Right forelimb (tissue), 1 donor: ENCODE data around the gene EIF3K.
"Not testable (repeated sequence)": the region's sequence is repeated elsewhere in the genome, so short reads cannot be mapped to it uniquely, and the experiment has no call there.

Source experiments
- DNase-seq: peaks from one replicate; pipeline ENCODE4 v3.0.0-alpha.2; 2018

The EIF3K gene

DNA sequence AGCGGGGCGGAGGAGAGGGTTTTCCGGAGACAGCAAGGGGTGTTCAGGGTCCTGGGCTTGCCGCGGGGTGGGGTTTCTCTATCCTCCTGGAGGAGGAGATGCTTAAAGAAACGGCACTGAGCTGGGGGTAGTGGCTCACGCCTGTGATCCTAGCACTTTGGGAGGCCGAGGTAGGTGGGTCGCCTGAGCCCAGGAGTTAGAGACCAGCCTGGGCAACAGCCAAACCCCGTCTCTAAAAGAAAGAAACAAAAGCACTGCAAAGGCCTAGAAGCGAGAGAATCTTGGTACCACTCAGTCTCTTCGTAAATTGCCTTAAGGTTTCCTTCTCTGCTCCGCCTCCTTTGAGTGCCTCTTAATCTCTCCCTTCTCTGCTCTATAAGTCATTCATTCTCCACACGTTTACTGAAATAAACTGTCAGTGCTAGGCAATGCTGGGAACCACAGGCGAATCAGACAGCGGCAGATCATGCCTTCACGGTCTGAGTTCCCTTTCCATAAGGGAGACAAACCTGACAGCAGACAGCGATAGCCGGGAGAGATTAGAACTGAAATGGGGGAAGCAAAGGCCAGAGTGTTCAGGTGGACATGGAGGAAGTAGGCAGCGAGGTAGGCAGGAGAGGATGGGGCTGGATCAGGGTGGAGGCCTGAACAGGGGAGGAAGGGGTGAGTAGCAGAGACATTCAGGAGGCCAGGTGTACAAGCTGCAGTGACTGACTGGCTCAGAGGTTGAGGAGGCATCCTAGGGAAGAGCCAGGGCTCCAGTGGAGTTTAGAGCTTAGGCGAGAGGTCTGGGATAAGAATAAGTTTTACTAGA, 580 bp downstream of the EIF3K start:
- DNase-seq = no peak

DNA sequence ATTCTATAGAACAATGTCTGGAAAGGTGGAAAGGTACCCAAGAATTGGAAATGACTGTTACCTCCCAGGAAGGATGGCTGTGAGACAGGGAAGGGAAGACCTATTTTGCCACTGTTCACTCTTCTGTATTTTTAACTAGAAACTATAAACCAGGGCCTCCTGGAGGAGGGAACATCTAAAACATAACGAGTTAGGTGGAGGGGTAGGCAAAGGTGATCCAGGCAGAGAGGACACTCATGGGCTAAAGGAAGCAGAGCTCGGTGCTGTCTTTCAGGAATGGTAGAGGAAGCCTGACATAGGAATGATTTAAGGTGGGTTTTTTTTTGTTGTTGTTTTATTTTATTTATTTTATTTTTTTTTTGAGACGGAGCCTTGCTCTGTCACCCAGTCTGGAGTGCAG, 5.8 kb downstream of the EIF3K start:
- DNase-seq = no peak

DNA sequence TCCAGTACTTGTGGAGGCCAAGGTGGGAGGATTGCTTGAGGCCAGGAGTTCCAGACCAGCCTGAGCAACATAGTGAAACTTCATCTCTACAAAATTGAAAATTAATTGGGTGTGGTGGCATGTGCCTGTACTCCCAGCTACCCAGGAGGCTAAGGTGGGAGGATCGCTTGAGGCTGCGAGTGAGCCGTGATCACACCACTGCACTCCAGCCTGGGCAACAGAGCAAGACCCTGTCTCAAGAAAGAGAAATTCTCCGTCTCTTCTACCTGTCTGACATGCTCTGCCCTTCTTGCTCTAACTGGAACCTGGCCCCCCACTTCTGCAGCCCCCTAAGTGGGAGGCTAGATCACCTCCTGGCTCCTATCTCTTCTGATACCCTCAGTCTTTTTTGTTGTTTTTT, 7.4 kb downstream of the EIF3K start:
- no peak for DNase-seq

DNA sequence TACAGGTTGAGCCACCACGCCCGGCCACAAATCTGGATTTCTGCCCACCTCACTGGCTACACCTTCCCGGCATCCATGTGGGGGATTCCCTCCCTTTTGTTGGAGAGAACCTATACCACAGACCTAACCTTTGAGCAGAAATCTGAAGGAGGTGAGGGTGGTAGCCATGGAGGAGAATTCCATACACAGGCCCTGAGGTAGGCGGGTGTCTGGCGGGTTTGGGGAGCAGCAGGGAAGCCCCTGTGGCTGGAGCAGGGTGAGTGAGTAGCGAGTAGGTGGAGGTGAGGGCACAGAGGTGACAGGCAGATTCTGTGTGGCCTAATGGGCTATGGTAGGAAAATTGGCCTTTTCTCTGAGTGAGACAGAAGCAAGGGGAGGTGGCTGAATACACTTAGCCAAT, 10.6 kb downstream of the EIF3K start:
- no peak for DNase-seq

DNA sequence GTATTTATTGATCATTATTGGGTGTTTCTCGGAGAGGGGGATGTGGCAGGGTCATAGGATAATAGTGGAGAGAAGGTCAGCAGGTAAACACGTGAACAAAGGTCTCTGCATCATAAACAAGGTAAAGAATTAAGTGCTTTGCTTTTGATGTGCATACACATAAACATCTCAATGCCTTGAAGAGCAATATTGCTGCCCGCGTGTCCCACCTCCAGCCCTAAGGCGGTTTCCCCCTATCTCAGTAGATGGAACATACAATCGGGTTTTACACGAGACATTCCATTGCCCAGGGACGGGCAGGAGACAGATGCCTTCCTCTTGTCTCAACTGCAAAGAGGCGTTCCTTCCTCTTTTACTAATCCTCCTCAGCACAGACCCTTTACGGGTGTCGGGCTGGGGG, 12.3 kb downstream of the EIF3K start:
- not testable (repeated sequence) for DNase-seq

DNA sequence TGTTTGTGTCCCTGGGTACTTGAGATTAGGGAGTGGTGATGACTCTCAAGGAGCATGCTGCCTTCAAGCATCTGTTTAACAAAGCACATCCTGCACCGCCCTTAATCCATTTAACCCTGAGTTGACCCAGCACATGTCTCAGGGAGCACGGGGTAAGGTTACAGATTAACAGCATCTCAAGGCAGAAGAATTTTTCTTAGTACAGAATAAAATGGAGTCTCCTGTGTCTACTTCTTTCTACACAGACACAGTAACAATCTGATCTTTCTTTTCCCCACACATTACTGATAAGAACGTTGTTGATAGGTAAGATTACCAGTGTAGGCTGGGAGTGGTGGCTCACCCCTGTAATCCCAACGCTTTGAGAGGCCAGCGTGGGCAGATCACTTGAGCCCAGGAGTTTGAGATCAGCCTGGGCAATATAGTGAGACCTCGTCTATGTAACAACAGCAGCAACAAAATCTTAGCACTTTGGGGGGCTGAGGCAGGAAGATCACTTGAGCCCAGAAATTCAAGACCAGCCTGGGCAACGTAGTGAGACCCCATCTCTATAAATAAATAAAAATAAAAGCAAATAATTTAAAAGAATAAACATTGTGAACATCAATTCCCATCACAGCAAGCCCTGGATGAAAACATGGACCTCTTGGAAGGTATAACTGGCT, 13.0 kb downstream of the EIF3K start:
- not testable (repeated sequence) for DNase-seq

DNA sequence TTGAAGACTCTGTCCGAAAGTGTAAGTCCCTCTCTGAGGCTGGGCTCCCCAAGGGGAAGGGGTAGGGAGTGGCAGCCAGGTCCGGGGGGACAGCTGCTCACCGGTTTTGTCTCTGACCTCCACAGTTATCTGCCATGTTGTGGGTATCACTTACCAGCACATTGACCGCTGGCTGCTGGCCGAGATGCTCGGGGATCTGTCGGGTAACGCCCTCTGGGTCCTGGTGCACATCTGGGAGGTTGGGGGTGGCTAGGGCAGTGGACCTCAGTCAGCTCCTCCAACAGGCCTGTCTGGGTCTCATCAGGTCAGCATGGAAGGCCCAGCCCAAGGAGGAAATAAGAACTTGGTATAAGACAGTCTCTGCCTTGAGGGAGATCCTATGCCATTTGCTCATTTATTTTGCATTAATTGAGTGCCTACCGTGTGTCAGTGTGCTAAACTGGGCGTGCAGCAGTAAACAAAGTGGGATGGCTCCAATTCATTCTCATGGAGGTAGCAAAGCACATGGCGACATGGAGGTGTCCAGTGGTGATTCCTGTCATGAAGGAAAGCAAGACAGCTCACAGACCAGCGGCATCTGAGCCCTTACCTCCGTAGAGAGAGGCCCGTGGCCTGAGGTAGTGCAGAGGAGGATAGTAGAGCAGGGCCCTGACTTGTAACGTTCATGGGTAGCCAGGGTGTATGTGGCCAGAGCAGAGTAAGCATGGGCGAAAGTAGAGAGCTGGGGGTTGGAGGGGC, 13.7 kb downstream of the EIF3K start:
- DNase-seq = no peak

DNA sequence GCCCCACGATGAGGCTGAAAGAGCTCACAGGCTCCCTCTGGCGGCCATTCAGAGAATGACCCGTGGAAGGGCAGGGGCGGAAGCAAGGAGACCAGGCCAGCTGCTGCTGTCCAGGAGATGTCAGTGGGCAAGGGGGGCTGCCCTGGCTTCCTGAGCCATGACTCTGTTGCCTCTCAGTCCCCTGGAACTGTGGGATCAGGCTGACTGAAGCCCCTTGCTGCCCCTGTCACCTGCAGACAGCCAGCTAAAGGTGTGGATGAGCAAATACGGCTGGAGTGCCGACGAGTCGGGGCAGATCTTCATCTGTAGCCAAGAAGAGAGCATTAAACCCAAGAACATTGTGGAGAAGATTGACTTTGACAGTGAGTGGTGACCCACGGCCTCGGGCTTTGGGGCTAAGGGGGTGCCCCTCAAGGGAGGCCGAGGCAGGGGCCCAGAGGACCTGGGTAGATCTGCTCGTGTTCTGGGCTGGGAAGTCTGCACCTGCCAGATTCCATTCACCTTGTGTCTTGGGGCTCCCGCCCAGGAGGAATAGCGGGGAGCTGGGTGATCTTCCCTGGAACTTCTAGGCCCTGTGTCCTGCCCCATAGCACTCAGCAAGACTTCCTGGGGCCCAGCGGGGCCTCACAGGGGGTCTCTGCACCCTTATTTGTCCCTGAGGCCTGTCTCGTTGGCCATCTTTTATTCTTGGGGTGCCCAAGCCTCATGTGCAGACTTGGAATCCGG, 15.9 kb downstream of the EIF3K start:
- DNase-seq = peak; percentile 88

DNA sequence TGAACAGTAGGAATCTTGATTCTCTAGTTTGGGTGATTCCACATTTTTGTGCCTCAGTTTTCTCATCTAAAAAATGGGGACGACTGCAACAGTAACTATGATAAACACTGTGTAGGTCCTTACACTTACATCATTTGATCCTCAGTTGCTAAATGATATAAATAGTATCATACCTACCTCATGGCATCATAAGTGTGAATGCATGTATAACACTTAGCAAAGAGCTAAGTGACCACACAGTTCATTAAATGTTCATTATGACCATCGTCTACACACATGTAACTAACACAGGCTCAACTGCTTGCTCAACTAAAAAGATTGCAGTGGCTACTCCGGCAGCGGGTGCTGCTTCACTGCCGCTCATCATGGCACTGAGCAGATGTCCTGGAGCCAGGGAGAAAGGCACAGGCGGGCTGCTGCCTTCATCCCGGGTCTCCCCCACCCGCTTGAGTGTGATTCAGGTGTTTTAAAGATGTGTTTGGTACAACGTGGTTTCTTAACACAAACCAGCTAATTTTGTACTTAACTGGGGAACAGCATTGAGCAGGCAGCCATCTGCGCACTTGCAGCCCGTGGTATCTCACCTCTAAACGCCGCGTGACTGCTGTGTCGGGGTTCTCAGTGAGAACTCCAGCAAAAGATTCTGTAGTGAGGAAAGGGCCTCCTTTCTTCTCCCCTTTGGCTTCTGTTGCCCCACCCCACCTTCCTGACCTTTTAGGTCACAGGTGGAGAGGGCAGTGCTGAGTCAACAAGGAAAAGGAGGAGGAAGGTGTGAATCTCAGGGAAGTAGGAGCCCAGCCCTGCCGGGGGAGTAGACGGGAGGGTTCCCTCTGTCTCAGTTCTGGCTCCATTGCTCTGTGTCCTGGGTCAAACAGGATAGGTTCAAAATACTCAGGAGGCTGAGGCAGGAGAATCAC, 16.8 kb downstream of the EIF3K start:
- DNase-seq = no peak

DNA sequence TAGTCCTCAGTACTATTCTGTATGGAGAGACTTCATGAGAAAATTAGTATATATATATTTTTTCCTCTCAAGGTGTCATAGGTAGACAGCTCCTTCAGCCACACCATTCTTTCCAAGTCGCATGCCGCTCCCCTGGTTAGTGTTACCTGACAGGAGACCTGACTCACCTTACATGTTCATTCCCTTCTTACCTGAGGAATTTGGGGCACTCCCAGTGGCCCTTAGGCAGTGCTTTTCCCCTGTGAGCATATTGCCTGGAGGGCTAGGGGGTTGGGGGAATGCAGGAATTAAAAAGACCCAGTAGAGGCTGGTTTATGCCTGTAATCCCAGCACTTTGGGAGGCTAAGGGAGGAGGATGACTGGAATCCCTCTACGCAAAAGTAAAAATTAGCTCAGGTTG, 19.5 kb downstream of the EIF3K start:
- DNase-seq = no peak

DNA sequence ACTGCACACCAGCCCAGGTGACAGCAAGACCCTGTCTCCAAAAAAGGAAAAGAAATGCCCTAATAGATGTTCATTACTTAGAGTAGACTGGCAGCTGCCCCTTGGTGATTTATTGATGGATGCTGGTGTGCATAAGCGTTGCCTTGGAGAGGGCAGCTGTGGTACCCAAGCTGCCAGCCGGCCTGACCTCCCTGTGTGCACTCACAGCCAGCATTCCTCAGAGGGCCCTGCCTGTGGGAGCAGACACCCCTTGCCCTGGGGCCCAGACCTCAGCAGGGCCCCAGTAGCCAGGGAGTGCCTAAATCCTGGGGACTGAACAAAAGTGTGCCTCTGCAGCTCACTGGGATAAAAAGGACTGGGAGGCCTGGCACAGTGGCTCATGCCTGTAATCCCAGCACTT, 20.7 kb downstream of the EIF3K start:
- DNase-seq = no peak

DNA sequence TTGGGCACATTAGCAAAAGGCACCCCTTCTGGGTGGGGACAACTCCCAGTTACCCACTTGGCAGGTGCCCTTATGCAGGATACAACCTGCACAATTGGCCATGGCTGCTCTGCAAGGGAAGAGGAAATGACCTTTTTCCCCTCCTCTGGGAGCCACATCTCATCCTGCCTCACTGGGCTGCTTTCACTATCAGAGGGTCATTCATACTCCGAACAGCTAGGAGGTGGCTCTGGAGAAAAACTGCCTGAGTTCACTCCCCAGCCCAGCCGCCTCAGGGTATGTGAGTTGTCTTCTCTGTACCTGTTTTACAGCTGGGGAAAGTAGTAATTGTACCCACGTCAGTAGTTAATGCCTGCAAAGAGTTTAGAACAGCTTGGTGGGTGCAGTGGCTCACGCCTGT, 21.4 kb downstream of the EIF3K start:
- no peak for DNase-seq

DNA sequence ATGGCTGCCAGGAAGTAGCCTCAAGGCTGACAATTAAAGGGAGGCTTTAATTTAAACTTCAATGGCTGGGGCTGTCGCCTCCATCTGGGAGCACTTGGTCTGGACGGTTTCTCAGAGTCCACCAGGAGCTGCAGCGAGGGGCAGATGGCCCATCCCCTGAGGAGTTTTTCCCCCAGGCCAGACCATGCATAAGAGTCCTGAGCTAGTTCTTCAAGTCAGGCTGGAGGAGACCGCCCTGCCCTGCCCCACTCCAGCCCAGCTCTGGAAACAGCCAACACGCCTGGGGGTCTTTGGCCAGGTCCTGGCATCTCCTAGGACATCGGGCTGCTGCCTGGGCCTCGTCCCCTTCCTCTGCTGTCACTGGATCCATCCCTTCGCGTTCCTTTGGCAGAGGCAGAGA, 23.2 kb downstream of the EIF3K start:
- no peak for DNase-seq

DNA sequence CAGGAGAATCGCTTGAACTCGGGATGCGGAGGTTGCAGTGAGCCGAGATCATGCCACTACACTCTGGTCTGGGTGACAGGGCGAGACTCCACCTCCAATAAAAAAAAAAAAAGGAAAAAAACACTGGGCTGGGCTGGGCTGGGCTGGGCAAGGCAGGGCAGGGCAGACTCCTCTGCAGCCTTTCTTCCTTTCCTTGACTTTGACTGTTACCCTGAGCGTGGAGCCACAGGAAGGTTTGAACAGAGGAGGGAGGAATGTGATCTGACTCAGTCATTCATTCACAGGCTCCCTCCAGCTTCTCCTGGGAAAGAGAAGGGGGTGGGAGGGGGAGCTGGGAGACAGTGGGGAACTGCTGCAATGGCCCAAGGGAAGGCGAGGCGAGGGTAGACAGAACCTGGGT, 25.7 kb downstream of the EIF3K start:
- DNase-seq = no peak

DNA sequence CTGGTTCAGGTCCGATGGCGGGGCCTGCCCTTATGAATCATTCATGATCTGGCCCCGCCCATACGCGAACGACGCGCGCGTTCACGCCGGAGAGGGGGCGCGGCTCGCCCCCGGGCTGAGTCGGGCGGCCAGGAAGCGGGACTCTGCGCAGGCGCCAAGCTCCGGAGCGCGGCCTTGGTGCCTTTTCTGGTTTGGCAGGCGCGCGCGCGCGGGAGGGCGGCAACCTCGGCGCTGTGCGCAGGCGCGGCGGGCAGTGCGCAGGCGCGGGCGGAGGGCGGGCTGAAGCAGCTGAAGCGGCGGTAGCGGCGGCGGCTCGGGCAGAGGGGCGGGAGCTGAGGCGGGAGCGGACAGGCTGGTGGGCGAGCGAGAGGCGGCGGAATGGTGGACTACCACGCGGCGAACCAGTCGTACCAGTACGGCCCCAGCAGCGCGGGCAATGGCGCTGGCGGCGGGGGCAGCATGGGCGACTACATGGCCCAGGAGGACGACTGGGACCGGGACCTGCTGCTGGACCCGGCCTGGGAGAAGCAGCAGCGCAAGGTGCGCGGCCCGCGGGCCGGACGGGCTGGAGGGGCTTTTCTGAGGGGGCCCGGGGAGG, 28.5 kb downstream of the EIF3K start, which contains the start of gene ACTN4:
ACTN4 (plus strand) TSS at position 282 of the 598 bp plus-strand sequence; CDS start at position 379, 97 bp downstream.
- DNase-seq = peak; percentile 100

DNA sequence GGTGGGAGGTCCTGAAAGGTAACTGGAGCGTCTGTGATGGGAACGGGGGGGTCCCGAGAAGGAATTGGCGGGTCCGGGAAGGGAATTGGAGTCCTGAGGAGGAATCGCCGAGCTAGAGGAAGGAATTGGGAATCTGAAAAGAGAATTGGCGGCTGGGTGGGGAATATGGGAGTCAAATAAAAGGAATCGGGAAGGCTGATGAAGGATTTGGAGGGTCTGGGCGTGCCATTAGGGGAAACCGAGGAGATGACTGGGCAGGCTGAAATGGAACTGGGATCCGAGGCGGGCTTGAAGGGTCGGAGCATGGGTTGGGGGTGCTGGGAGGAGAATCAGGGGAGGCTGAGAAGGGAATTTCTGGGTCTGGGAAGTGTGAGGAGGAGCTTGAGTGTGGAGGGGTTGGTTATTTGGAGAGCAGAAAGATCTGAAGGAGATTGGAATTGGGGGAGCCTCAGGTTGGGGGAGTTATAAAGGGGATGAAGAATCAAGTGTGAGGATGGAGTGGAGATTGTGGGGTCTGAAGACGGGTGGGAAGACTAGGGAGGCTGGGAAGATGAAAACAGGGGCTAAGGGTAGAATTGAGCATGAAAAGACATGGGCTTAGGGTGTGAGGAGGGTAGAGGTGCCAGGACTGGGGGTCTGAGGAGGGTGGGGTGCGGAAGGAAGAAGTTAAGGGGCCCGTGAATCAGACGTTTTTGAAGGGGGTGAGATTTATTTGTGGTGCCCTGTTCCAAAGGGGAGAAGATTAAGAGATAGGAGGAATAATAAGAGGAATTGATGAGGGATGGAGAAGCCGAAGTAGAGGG, 29.2 kb downstream of the EIF3K start:
- DNase-seq = no peak

DNA sequence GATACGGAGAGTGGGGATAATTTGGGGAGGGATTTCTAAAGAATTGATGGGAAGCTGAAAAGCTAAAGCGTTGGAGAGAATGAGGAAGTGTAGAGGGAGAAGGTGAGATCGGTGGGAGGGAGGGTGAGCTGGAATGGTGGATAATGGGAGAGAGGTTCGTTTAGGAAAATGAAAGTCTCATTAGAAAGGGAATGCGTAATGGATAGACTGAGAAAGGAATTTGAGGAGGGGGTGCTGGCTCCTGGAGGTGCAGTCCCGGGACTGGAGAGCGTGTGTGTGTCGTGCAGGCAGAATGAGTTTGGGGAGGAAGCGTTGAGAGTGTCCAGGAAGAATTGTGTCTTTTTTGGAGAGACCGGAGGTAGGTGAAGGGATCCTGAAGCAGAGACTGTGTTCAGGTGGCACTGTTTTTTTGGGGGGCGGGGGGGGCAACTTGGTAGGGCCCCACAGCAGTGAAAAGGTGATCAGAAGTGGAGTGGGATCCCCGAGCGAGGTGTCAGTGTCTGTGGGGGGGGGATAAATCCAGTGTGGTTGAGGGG, 29.8 kb downstream of the EIF3K start:
- DNase-seq = no peak

DNA sequence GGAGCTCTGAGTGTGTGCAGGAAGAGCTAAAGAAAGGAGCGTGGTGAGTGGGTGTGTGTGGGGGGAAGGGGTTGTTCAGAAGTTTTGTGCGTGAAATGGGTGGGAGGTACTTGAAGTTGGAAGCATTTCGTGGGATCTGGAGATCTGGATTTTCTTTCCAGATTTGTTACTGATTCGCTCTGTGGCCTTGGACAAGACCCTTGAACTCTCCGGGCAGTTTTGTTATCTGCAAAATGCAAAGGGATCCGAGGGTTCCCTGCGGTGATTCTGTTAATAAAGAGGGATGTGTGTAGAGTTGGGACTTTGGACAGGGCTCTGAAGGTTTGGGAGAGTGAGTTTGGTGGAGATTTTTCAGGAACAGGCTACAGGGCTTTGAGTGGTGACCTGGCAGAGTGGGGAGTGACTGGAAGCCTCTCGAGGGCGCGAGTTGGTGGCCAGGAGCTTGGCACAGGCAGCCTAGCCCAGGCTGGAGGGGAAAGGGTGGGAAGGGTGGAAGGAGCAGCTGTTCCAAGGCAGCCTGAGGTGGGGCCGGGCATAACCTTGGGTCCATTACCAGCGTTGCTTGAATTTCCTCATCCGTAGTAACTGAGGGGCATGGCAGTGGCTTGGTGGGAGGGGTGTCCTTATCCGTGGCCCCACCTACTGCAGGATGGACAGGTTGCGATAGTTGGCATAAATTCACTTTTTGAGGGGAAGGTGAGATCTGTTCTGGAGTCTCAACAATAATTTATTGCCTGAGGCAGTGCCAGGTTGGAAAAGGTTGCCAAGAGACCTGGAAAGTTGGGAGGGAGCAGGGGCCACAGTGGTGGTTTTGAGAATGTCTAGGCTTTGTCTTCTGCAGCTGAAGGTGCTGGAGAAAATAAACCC, 30.6 kb downstream of the EIF3K start:
- no peak for DNase-seq

DNA sequence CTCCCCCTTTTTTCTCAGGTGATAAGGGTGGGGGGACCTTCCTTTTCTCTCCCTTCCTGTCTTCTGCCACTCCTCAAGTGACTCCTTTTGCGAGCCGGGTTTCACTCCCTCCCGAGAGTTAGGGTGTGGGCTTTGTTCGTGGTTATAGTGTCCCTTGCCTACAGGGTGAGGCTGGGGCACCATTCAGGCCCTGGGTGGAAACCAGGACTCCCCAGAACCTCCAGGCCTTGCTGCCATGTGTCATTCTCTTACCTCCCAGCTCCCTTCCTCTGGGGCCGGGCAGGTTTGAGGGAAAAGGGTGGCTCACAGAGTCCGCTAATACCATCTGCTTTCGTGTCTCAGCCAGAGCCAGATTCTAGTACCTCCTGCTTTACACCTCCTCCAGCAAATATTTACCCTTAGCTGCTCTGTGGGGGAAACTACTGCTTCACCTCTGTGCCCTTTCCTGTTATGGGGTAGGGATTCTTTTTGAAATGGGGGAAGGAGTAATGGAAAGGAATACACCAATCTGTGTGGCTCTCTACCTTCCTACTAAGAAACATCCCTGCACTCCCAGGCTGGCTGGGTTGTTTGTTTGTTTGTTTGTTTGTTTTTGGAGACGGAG, 31.3 kb downstream of the EIF3K start:
- no peak for DNase-seq
